ENCODE measurements around the gene TCERG1.

Gene TCERG1

GRCh38 chr5:146441896-146442295, 5.2 kb upstream of the TCERG1 start:
- no peaks in the 10 kb centered on the region for H3K27me3 ChIP-seq (replicated peaks; ENCODE audit: control insufficient read depth, insufficient read depth, low read length)
- H3K4me3 ChIP-seq (replicated peaks; ENCODE audit: low read depth, low read length) = no peak overlapping the region
- H3K36me3 ChIP-seq (ENCODE audit: control insufficient read depth, insufficient read depth, low read length) = no peaks in the 10 kb centered on the region
- TF ChIP-seq CTCF (IDR thresholded peaks at IDR 0.05; ENCODE audit: insufficient read depth, low read length, poor library complexity, severe bottlenecking) = no peak
- DNase-seq (ENCODE audit: extremely low read depth, insufficient read length) = no peak

DNA sequence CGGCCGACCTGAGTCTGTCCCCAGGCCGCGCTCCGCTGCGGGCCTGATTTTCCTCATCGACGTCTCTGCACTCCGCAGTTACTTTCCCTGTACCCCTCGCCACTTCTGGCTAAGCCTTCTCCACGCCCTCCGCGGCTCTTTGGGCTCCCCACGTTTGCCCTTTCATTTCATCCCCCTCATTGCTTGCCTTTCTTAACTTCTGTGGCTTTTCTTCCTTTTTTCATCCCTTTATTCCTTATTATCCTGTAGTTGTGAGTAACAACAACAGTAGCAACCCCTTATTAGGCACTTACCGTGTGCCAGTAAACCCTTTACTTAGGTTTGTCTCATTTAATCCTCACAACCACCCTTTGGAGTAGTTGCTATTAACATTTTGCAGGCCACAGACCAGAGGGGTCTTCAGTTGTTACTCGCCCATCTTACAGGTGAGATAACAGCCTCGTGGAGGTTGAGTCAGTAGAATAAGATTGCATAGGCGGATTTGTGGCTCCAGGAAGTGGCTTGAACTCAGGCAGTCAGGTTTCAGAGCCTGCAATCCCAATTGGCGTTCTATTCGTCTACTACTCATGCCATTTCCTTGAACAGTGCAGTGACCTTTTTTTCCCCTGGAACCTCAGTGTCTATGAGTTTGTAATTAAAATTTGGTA, 724 bp downstream of the TCERG1 start:
- Histone ChIP-seq H3K36me3 (ENCODE audit: control insufficient read depth, insufficient read depth, low read length) (no peaks in the 10 kb centered on the region), H3K27me3 (replicated peaks; ENCODE audit: control insufficient read depth, insufficient read depth, low read length) (no peaks in the 10 kb centered on the region), H3K4me3 (replicated peaks; ENCODE audit: low read depth, low read length) (peak overlapping the region; percentile 98)
- DNase-seq (ENCODE audit: extremely low read depth, insufficient read length) = peak; percentile 12
- no peak for TF ChIP-seq CTCF (IDR thresholded peaks at IDR 0.05; ENCODE audit: insufficient read depth, low read length, poor library complexity, severe bottlenecking)

GRCh38 chr5:146448783-146449519, 1.8 kb downstream of the TCERG1 start:
- Histone ChIP-seq H3K36me3 (ENCODE audit: control insufficient read depth, insufficient read depth, low read length) (no peaks in the 10 kb centered on the region), H3K27me3 (replicated peaks; ENCODE audit: control insufficient read depth, insufficient read depth, low read length) (no peaks in the 10 kb centered on the region), H3K4me3 (replicated peaks; ENCODE audit: low read depth, low read length) (peak overlapping the region; percentile 98)
- no peak for DNase-seq (ENCODE audit: extremely low read depth, insufficient read length)
- TF ChIP-seq CTCF (IDR thresholded peaks at IDR 0.05; ENCODE audit: insufficient read depth, low read length, poor library complexity, severe bottlenecking) = no peak

- no peak for TF ChIP-seq CTCF (IDR thresholded peaks at IDR 0.05; ENCODE audit: insufficient read depth, low read length, poor library complexity, severe bottlenecking)
- H3K36me3 ChIP-seq (ENCODE audit: control insufficient read depth, insufficient read depth, low read length) = no peaks in the 10 kb centered on the region; the same call in 1 of the 2 replicates
- no peak overlapping the region; the same call in 1 of the 2 replicates for H3K4me3 ChIP-seq (replicated peaks; ENCODE audit: low read depth, low read length)
- DNase-seq (ENCODE audit: extremely low read depth, insufficient read length) = no peak
- H3K27me3 ChIP-seq (replicated peaks; ENCODE audit: control insufficient read depth, insufficient read depth, low read length) = no peaks in the 10 kb centered on the region
Observed at GRCh38 chr5:146450002-146450401, 2.9 kb downstream of the TCERG1 start.

DNA sequence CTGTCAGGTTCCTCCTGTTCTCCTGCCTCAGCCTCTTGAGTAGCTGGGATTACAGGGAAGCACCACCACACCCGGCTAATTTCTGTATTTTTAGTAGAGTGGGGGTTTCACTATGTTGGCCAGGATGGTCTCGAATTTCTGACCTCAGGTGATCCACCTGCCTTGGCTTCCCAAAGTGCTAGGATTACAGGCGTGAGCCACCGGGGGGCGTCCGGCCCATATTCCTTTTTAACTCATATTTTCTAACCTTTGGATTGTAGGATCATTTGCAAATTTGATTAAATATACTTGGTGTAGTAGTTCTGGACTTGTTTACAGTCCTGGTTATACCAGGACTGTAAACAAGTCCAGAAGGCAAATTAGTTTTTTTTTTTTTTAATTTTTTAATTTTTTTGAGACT, 4.3 kb downstream of the TCERG1 start:
- Histone ChIP-seq H3K4me3 (replicated peaks; ENCODE audit: low read depth, low read length) (no peak overlapping the region), H3K36me3 (ENCODE audit: control insufficient read depth, insufficient read depth, low read length) (no peaks in the 10 kb centered on the region; the same call in 1 of the 2 replicates), H3K27me3 (replicated peaks; ENCODE audit: control insufficient read depth, insufficient read depth, low read length) (no peaks in the 10 kb centered on the region)
- DNase-seq (ENCODE audit: extremely low read depth, insufficient read length) = no peak
- peak; percentile 32 for TF ChIP-seq CTCF (IDR thresholded peaks at IDR 0.05; ENCODE audit: insufficient read depth, low read length, poor library complexity, severe bottlenecking)

Data from GM06990 (cell line).